NCI-H2196 treated with DMSO at 0.1 percent for 48 hours (cell line): ENCODE results near the gene PACC1.
"Not testable (repeated sequence)": the region's sequence is repeated elsewhere in the genome, so short reads cannot be mapped to it uniquely, and the experiment has no call there.

Experiments
- DNase-seq: peaks from one replicate; lab custom pipeline; 2025; ENCODE audit not compliant: unreplicated experiment; lab: John Stamatoyannopoulos, UW

The PACC1 gene

DNA sequence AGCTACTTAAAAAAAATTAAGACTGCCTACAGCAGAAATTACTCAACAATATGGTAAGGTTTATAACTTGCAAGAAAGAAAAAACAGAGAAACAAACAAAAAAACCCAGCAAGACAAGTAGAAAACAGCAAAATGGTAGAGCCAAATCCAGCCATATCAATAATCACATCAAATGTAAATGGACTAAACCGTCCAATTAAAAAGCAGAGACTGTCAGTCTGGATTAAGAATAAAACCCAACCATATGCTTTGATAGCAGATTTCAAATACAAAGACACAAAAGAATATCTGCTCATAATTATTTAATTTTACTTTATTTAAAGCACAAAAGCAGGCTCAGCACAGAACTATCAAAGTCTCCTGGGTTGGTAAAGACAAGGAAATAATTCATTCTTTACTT lies 17.5 kb downstream of the PACC1 start:
- no peak for DNase-seq

DNA sequence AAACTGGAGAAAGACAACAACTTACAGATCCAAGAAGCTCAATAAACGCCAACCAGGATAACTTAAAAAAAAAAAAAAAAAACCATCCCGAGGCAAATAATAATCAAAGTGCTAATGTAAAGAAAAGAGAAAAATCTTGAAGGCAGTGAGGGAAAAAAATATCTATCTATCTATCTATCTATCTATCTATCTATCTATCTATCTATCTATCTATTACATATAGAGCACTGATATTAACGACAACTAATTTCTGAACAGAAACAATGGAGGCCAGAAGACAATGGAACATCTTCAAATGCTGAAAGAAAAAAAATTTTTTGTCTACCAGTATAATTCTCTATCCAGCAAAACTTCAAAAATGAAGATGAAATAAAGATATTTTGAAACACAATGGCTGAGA lies 18.0 kb downstream of the PACC1 start:
- no peak for DNase-seq

DNA sequence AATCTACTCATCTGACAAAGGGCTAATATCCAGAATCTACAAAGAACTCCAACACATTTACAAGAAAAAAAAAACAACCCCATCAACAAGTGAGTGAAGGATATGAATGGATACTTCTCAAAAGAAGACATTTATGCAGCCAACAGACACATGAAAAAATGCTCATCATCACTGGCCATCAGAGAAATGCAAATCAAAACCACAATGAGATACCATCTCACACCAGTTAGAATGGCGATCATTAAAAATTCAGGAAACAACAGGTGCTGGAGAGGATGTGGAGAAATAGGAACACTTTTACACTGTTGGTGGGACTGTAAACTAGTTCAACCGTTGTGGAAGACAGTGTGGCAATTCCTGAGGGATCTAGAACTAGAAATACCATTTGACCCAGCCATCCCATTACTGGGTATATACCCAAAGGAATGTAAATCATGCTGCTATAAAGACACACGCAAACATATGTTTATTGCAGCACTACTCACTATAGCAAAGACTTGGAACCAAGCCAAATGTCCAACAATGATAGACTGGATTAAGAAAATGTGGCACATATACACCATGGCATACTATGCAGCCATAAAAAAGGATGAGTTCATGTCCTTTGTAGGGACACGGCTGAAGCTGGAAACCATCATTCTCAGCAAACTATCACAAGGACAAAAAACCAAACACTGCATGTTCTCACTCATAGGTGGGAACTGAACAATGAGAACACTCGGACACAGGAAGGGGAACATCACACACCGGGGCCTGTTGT lies 18.8 kb downstream of the PACC1 start:
- not testable (repeated sequence) for DNase-seq

DNA sequence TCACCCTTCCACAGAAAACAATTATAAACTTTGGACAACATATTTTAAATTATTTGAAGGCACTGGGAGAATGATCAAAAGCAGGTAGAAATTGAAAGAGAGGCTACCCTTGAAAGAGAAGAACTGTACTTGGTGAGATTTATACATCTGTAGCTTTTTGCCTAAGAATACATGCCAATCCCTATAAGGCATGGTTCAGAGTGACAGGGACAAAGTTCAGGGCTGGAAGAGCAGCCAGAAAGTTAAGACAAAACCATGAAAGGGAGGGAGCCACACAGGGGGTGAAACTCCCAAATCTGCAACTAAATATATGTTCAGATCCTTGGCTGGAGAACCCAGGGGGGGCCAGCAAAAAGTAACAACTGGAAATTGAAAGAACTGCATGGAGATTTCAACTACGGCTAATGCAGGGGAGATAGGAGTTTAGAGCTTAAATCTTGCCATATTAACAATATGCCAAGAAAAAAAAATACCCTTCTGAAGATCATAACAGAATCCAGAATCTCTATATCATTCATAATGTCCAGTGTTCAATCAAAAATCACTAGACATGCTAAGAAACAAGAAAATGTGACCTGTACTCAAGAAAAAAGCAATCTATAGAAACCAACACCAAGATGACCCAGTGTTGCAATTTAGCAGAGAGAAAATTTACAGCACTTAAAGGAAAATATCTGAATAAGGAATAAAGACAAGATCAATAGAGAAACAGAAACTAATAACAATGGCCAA lies 25.5 kb downstream of the PACC1 start:
- DNase-seq = no peak

DNA sequence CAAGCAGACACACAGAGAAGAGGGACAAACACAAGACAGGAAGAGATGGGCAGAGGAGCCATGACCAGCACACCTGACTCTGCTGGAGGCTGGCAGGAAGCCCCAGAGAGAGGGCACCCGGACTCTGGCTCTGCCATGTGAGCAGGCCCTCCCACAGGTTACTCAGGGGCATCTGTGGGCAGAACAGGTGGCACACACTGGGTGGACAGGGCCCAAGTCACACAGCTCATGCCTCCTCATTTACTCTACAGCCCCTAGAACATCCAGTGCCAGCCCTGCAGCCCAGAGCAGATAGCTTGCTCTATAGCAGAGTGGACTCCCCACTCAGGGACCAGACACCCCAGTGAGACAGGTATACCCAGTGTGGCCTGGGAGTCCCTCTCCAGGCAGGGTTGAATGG lies 28.7 kb downstream of the PACC1 start:
- DNase-seq = no peak

DNA sequence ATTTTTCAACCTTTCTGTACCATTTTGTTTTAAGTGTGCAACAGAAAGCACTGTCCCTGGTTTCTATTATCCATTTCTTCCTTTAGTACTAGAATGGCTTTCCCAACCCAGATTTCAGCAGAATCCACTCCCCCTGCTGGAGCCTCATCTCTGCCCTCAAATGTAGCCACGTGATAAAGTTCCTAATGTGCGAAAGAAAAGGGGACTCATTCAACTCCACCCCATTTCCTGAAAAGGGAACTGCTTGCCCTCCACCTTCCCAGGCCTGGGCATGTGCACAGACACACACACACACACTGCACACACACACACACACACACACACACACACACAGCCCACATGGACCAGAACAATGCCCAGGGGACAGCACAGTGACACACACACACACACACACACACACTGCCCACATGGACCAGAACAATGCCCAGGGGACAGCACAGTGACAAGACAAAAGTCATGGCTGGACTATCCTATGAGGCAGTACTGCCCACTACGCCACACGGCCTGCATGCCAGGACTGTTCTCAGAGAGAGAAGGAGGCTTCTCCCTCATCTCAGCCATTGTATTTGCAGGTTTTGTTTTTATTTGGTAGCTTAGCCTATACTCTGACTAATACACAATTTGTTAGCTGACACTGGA lies 33.2 kb downstream of the PACC1 start:
- no peak for DNase-seq

DNA sequence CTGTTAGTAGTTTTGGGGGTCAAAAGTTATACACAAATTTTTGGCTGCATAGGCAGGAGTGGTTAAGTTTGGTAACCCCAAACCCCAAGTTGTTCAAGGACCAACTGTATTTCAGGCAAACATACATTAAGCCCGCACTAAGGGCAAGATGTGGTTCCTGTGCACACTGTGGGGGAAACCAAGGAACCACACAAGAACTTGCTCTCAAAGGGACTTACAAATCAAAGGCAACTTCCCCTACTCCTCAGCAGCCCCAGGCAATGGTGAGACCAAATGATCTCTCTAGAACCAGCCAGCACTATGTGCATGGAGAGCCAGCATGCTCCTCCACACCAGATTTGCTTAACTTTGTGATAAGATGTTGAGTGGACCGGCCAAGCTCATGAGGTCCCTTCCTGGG lies 35.3 kb downstream of the PACC1 start:
- no peak for DNase-seq

DNA sequence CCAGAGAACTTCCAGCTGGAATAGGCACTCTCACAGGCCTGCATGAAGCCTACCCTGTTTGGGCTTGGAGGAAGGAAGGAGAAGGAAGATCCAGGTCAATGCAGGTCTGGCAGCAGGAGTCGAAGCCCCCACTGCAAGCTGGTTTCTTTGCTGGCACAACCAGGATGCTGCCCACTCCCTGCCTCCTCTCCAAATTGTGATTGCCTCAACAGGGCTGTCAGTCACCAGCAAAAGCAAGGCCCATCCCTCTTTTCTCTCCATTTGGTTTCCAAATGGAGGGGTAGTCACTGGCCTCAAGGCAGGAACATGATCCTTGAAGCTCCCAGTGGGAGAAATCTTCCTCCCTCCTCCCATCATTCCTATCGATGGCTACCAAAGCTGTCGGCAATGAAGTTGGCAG lies 37.0 kb downstream of the PACC1 start:
- DNase-seq = no peak

DNA sequence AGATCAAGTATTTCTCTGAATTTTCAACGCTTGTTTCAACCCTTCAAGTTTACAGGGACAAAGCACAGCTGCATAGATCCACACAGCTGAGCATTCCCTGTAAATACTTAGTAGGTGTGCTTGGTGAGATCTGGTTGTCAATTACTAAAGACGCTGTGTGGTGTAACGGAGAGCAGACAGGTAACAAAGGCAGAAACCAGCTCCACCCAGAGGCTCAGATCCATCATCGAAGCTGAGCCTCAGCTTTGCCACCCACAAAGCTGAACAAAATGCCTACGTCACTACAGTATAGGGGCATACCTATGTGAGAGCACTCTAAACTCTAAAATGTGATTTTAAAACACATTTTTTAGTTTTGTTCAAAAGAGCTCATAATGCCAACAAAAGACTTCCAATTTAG lies 38.7 kb downstream of the PACC1 start:
- DNase-seq = no peak

DNA sequence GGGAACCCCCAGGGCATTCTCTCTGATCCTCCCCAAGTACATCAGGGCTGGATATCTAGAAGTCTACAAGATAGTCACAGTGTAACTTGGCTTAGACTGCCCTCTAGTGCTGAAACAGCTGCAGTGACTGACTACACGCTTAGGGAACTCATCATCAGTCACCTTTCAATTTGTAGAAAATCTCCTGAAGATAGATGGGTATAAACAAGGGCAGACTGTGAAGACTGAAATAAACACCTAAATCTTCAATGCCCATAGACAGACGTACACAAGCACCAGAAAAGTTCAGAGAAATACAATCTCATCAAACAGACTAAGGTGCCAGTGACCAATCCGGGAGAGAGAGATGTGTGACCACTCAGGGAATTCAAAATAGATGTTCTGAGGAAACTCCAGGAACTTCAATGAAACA lies 46.6 kb downstream of the PACC1 start:
- peak; percentile 32 for DNase-seq

DNA sequence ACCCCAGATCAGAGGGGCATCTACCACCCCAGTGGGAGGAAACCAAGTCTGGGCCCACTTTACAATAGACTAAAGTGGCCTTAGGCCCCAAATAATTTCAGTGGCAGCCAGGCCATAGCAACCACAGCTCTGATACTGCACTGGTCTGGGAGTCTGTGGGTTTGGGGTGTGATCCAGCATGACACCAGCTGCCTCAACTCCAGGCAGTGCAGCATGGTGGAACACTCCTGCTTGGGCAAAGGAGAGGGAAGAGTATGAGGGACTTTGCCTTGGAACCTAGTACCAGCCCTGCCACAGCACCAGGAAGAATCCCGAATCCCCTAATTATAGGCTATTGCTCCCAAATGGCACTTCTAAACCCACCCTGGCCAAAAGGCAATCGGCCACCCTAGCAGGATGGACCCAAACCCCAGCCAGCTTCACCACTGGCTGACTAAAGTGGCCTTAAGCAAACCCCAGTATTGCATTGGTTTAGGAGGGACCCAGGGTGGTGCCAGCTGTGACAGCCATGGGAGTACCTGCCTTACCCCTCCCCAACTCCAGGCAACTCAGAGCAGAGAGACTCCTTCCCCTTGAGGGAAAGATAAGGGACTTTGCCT lies 47.1 kb downstream of the PACC1 start:
- DNase-seq = no peak

DNA sequence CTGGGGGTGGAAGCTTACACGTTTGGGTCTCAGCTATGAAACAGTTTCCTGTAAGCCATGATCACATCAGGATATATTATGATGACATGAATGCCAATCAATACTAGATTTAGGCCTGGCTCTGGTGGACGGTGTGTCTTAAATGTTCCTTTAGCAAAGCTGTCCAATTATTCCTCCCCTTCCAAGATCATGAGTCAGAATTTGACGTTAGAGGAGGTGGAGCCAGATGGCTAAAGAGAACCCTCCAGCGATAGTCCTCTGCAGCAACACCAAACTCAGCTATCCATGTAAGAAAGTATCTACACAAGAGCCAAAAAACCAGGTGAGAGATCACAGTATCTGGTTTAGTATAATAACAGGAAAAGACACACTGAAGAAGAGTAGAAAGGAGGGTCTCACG lies 47.8 kb downstream of the PACC1 start:
- no peak for DNase-seq

DNA sequence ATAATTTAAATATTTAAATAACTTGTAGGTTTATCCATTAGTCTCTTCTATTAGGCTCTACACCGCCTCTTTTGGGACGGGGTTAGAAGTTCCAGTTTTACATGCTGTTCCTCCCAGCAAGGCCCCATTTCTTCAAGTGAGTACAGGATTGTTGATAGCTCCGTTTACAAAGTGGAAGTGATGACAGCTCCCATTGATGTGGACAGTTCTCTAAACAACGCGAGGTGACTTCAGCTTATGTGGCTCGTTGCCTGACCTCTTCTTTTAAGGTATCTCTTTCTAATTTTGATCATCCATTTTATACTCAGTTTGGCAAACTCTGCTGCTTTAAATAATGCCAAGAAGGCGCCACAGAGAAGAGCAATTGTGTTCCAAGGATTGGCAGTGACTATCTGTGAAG lies 49.7 kb downstream of the PACC1 start:
- DNase-seq = no peak

DNA sequence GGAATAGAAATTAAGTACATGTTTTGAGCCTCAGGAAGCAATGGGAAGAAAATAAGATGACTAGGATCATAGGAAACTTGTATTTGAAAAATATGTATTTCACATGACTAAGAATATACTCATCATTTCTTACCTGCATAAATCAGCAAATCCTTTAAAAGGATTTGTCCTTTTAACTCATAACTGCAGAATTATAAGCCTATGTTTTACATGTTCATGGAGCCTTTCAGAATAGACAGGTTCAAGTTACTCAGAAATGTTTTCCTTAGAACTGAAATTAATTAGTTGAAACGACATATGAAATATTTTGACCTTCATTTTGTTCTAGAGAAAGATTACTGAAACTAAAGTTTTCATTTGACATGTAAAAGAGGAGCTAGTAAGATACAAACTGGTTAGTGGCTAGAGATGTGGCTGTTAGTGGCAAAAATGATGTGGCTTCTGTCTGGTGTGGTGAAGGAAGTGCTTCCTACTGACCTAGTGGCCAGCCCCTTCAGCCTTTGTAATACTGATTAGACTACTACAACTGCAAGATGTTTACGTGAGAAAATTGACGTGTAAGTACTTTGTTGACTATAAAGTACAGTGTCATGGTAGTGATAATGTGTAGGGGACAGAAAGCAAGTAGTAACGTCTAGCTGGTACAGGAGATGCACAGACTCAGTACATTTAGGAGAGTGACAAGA lies 54.7 kb downstream of the PACC1 start:
- no peak for DNase-seq

DNA sequence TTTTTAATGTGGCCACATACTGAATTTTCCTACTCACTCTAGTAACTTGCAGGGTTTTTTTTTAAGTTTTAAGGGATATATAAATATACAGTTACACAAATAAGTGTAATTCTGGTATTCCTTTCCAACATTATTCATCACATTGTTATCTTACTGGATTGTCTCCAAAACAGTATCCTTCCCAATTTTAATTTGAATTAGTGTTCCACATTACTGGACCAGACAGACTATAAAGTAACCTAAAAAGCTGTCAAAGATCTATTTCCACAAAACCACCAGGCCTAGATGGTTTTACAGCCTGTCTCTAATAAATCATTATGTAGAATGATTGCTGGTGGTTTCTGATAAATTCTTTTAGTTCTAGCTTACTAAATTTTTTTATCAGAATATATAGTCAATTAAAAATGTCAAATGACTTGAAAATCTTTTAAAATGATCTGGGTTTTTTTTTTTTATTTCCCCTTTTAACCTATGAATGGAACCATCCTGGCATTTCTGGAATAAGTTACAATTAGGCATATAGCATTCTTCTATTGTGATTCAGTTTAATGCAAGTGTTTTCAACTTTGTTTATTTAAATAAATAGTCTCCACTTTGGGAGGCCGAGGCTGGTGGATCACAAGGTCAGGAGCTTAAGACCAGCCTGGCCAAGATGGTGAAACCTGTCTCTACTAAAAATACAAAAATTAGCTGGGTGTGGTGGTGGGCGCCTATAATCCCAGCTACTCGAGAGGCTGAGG lies 59.3 kb downstream of the PACC1 start:
- DNase-seq = no peak

DNA sequence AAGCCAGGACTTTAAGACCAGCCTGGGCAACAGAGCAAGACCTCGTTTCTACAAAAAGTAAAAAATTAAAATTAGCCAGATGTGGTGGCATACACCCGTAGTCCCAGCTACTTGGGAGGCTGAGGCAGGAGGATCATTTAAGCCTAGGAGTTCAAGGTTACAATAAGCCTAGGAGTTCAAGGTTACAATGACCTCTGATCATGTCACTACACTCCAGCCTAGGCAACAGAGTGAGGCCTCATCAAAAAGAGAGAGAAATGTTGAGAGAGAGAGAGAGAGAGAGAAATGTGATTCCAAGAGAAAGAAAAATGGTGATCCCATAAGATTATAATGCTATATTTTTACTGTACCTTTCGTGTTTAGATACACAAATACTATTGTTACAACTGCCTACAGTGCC lies 60.2 kb downstream of the PACC1 start:
- no peak for DNase-seq

DNA sequence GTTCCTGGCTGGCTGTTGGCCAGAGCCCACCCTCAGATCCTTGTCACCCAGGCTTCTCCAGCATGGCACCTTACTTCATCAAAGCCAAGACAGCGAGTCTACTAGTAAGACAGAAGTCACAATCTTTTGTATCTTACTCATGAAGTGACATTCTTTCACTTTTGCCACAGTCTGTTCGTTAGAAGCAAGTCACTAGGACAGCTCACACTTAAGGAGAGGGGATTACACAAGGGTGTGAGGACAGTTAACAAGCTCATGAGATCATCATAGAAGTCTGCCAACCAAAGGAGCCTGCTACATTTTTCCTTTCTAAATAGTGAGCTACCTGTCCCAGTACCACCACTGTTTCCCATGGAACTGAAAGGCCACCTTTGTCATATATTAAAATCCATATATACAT lies 61.5 kb downstream of the PACC1 start:
- DNase-seq = no peak

DNA sequence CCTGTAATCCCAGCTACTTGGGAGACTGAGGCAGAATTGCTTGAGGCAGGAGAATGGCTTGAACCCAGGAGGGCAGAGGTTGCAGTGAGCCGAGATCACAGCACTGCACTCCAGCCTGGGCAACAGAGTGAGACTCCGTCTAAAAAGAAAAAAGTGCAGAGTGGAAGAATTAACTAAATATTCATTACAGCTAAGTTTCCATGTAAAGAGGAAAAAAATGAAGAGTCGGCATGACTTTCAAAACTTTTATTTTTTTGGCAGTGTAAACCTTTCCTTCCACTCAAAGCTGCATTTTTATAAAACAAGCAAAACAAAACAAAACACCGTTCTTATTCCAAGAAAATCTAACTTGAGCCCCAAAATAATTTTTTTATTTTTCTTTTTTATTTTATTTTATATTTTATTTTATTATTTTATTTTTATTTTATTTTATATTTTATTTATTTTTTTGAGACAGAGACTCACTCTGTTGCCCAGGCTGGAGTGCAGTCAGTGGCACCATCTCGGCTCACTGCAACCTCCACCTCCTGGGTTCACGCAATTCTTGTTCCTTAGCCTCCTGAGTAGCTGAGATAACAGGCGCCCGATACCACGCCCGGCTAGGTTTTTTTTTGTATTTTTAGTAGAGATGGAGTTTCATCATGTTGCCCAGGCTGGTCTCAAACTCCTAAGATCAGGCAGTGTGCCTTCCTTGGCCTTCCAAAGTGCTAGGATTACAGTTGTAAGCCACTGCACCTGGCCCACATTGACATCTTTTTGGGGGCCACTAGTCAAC lies 62.9 kb downstream of the PACC1 start:
- no peak for DNase-seq

DNA sequence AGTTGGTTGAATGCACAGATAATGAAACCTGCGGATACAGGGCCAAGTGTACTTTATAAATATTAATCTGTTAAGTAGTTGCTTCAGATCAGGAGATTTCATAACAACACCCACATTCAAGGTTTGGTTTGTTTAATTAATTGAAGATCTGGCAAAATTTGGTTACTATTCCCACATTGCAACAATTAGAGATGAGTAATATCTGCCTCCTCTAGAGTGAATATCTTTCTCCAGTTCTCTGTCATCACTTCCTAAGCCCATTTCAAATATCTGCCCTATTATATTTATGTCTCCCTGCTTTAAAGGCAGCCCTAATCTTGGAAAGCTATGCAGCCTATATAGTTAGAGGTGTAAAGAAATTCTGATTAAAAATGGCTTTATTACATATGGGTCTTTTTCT lies 68.1 kb downstream of the PACC1 start:
- no peak for DNase-seq

DNA sequence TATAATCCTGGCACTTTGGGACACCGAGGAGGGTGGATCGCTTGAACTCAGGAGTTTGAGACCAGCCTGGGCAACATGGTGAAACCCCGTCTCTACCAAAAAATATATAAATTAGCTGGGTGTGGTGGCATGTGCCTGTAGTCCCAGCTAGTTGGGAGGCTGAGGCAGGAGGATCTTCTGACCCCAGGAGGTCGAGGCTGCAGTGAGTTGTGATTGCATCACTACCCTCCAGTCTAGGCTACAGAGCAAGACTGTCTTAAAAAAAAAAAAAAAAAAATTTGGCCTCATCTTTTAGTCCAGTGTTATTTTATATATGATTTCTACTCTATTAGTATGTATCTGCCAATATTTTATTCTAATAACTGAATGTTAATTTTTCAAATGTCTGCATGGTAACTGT lies 69.8 kb downstream of the PACC1 start:
- DNase-seq = no peak
